Ovary (tissue), 3 donors: ENCODE results near the gene C9.

ENCODE experiments used
- EP300 ChIP-seq: sonication (generic); formaldehyde crosslinking; IDR thresholded peaks from one replicate; pipeline ENCODE4 v1.6.1; 2017; ENCODE audit warnings: antibody characterized with exemption
- POLR2A ChIP-seq: fragments of 450-650 bp; IDR thresholded peaks from one replicate; pipeline ENCODE4 v1.6.1; 2017; ENCODE audit warnings: antibody characterized with exemption, mild to moderate bottlenecking, moderate library complexity
- TF ChIP-seq, protein P1 (sequence below), 3 donors: fragments of 450-650 bp in 2 of 3; fragments of 200-600 bp in 1 of 3; IDR thresholded peaks; one replicate each; pipeline versions ENCODE4 v1.5.1 to v1.8.0; 2016 to 2022; ENCODE audit warnings: antibody characterized with exemption in 3 of 3, mild to moderate bottlenecking in 1 of 3
- donor health status: DM: no; HTN: no; CAD: no.

DNA sequence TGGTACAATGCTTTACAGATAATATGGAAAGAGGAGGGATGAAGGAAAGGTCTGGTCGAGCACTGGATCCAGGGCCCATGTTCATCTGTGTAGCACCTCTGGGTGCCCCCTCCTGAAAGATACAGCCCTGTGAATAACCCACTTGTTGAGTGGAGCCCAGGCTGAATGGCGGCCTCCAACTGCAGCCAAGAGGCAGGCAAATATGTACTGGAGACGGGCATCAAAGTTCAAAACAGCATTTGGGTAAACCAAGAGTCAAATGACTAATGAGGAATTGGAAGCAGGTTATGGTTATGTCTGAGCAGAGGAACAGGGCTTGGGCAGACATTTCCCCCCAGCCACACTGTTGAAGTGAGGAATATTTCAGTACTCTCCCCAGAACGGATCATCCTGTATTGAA, 1.1 kb downstream of the C9 start:
- TF ChIP-seq POLR2A (no peak), EP300 (no peak)
- TF ChIP-seq, protein P1, sequence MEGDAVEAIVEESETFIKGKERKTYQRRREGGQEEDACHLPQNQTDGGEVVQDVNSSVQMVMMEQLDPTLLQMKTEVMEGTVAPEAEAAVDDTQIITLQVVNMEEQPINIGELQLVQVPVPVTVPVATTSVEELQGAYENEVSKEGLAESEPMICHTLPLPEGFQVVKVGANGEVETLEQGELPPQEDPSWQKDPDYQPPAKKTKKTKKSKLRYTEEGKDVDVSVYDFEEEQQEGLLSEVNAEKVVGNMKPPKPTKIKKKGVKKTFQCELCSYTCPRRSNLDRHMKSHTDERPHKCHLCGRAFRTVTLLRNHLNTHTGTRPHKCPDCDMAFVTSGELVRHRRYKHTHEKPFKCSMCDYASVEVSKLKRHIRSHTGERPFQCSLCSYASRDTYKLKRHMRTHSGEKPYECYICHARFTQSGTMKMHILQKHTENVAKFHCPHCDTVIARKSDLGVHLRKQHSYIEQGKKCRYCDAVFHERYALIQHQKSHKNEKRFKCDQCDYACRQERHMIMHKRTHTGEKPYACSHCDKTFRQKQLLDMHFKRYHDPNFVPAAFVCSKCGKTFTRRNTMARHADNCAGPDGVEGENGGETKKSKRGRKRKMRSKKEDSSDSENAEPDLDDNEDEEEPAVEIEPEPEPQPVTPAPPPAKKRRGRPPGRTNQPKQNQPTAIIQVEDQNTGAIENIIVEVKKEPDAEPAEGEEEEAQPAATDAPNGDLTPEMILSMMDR (IDR thresholded peaks at IDR 0.05) = no peak
